SK-N-MC (cell line): ENCODE measurements around the gene ZNF552.
"Not testable (repeated sequence)": the region's sequence is repeated elsewhere in the genome, so short reads cannot be mapped to it uniquely, and the experiment has no call there.

Experiments
- EZH2 ChIP-seq: fragments of 200-600 bp; sonication (generic); IDR thresholded peaks from one replicate; pipeline ENCODE4 v1.6.1; 2017; ENCODE audit warnings: antibody characterized with exemption
- FOXP2 ChIP-seq: optimal IDR thresholded peaks from 2 replicates; pipeline ENCODE3; 2011; ENCODE audit warnings: mild to moderate bottlenecking, moderate library complexity; ENCODE audit not compliant: insufficient read depth; ENCODE audit errors: extremely low read length, control extremely low read depth
- POLR2AphosphoS5 ChIP-seq: IDR thresholded peaks from 2 replicates; pipeline ENCODE4 v1.6.1; 2012; ENCODE audit warnings: mild to moderate bottlenecking, low read depth, low read length, borderline replicate concordance

DNA sequence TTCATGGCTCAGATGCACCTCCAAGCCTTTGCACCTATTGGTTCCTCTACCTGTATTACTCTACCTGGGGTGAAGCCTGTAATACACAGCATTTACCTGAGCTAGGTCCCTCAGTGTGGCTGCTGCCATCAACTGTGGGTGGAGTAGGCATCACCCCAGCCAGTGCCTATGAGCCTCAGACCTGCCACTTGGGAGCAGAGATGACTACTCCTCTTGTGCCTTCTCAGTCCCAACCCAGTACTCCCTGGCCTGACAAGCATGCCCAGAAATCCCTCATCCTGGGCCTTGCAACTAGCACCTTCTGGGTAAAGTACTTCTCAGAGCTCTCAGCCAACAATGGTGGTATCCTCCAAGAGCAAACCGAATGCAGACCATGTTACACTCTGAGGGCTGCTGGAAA lies 18.1 kb downstream of the ZNF552 start:
- TF ChIP-seq EZH2, POLR2AphosphoS5, FOXP2: not testable (repeated sequence)
